Measurements from ENCODE around the gene VCAM1. TPM values are rescaled to one million over a fixed set of nuclear protein-coding genes. Genes with fewer than 3 reads are reported as not detected.
A peak's percentile ranks its signal among the peaks of the same experiment; 100 is the strongest.
"Not testable (repeated sequence)": the region's sequence is repeated elsewhere in the genome, so short reads cannot be mapped to it uniquely, and the experiment has no call there.

The VCAM1 gene
- total RNA-seq, 1 donor from 2014 or later = 9.8 TPM

GRCh38 chr1:100708476-100709062 lies 11.0 kb upstream of the VCAM1 start:
- Histone ChIP-seq H3K9me3 (no peaks in the 10 kb centered on the region), H3K36me3 (no peaks in the 10 kb centered on the region), H3K4me1 (peaks cover 0 to 16% of the 10 kb centered on the region in 2 donors), H3K27me3 (no peaks in the 10 kb centered on the region), H3K27ac (peak overlapping the region; percentile 39 to 52), H3K4me3 (no peak overlapping the region)
- no peak for DNase-seq (ENCODE audit: low spot score in 2 of 2)
- TF ChIP-seq CTCF (IDR thresholded peaks at IDR 0.05) = no peak
- intact Hi-C loops (cut with DNase I) = no loop called here

- Histone ChIP-seq H3K27me3 (no peaks in the 10 kb centered on the region), H3K9me3 (no peaks in the 10 kb centered on the region), H3K4me1 (peaks cover 0 to 9% of the 10 kb centered on the region in 2 donors), H3K36me3 (no peaks in the 10 kb centered on the region), H3K4me3 (no peak overlapping the region), H3K27ac (no peak overlapping the region)
- DNase-seq (ENCODE audit: low spot score in 2 of 2) = no peak
- intact Hi-C loops (cut with DNase I) = loop anchor here (10.0 kb wide), 1 partner anchor 154 kb away; no protein-coding TSS in a partner anchor
- no peak for TF ChIP-seq CTCF (IDR thresholded peaks at IDR 0.05)
Measured at GRCh38 chr1:100710906-100711682, 8.4 kb upstream of the VCAM1 start.

DNA sequence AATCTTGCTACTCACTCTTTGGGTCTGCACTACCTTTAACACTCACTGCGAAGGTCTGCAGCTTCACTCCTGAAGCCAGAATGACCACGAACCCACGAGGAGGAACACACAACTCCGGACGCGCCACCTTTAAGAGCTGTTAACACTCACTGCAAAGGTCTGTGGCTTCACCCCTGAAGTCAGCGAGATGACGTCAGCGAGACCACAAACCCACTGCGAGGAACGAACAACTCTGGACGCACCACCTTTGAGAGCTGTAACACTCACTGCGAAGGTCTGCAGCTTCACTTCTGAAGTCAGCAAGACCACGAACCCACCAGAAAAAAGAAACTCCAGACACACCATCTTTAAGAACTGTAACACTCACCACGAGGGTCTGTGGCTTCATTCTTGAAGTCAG lies 6.5 kb upstream of the VCAM1 start:
- not testable (repeated sequence) for H3K4me3 ChIP-seq, H3K27me3 ChIP-seq, H3K36me3 ChIP-seq, H3K9me3 ChIP-seq, H3K27ac ChIP-seq, H3K4me1 ChIP-seq
- DNase-seq (ENCODE audit: low spot score in 2 of 2) = peak in 1 of 2 donors; percentile 9
- intact Hi-C loops (cut with DNase I) = loop anchor here (10.0 kb wide), 1 partner anchor 152 kb away; no protein-coding TSS in a partner anchor

GRCh38 chr1:100713626-100714025 lies 5.9 kb upstream of the VCAM1 start:
- intact Hi-C loops (cut with DNase I) = loop anchor here (10.0 kb wide), 1 partner anchor 151 kb away; no protein-coding TSS in a partner anchor
- no peak for TF ChIP-seq CTCF (IDR thresholded peaks at IDR 0.05)

GRCh38 chr1:100714599-100714998 lies 4.9 kb upstream of the VCAM1 start:
- no peak overlapping the region for H3K4me3 ChIP-seq
- H3K27me3 ChIP-seq = no peaks in the 10 kb centered on the region
- no peaks in the 10 kb centered on the region for H3K36me3 ChIP-seq
- peaks cover 0 to 2% of the 10 kb centered on the region in 2 donors for H3K4me1 ChIP-seq
- TF ChIP-seq CTCF (IDR thresholded peaks at IDR 0.05) = no peak
- no peak for DNase-seq (ENCODE audit: low spot score in 2 of 2)
- no peak overlapping the region for H3K27ac ChIP-seq
- no peaks in the 10 kb centered on the region for H3K9me3 ChIP-seq
- intact Hi-C loops (cut with DNase I) = loop anchor here (10.0 kb wide), 1 partner anchor 150 kb away; no protein-coding TSS in a partner anchor

More at GRCh38 chr1:100713626-100714025, 5.9 kb upstream of the VCAM1 start:
- H3K27ac ChIP-seq = no peak overlapping the region
- DNase-seq (ENCODE audit: low spot score in 2 of 2) = no peak
- H3K36me3 ChIP-seq = no peaks in the 10 kb centered on the region
- H3K4me1 ChIP-seq = peaks cover 0 to 9% of the 10 kb centered on the region in 2 donors
- H3K4me3 ChIP-seq = no peak overlapping the region
- no peaks in the 10 kb centered on the region for H3K27me3 ChIP-seq
- H3K9me3 ChIP-seq = no peaks in the 10 kb centered on the region

DNA sequence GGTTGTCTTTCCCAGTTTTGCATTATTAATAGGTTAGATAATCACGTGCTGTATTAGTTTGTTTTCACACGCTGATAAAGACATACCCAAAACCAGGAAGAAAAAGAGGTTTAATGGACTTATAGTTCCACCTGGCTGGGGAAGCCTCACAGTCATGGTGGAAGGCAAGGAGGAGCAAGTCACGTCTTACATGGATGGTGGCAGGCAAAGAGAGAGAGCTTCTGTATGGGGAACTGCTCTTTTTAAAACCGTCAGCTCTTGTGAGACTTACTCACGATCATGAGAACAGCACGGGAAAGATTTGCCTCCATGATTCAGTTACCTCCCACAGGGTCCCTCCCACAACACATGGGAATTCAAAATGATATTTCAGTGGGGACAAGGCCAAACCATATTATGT lies 2.3 kb upstream of the VCAM1 start:
- H3K27me3 ChIP-seq = no peaks in the 10 kb centered on the region
- H3K4me3 ChIP-seq = no peak overlapping the region
- no peaks in the 10 kb centered on the region for H3K4me1 ChIP-seq
- DNase-seq (ENCODE audit: low spot score in 2 of 2) = no peak
- no peak for TF ChIP-seq CTCF (IDR thresholded peaks at IDR 0.05)
- no peaks in the 10 kb centered on the region for H3K9me3 ChIP-seq
- no peaks in the 10 kb centered on the region for H3K36me3 ChIP-seq
- no peak overlapping the region for H3K27ac ChIP-seq
- intact Hi-C loops (cut with DNase I) = loop anchor here (5.0 to 10.0 kb wide), 2 partner anchors 148 to 365 kb away; partner anchors contain the start of gene CDC14A

All from ascending aorta (tissue), 2 donors.